ENCODE measurements around the gene UBE2I.
"Not testable (repeated sequence)": the region's sequence is repeated elsewhere in the genome, so short reads cannot be mapped to it uniquely, and the experiment has no call there.

UBE2I gene

DNA sequence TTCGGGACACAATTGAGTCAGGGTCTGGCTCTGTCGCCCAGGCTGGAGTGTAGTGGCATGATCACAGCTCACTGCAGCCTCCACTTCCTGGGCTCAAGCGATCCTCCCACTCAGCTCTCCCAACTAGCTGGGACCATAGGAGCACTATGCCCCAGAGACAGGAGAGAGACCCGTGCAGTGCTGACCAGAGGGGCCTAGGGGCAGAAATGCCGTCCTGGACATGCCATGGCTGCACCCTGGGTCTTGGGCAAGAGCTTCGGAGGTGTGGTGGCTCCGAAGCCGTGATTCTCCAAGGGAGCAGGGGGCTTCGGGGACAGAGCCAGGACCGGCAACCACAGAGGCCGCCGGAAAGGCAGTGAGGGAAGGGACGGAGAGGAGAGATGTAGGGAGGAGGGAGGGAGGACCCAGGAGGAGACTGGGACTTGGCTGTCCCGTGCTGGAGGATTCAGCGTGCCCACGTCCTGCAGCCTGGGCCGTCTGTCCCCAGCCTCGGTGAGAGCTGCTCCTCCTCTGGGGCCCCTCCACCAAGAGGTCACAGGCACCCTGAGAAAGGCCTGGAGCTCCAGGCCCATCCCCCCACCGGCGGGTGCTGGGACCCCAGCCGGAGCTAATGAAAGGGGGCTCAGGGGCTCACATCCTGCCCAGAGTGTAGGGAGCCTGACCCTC is 31.7 kb upstream of the UBE2I start:
- no peak for DNase-seq

DNA sequence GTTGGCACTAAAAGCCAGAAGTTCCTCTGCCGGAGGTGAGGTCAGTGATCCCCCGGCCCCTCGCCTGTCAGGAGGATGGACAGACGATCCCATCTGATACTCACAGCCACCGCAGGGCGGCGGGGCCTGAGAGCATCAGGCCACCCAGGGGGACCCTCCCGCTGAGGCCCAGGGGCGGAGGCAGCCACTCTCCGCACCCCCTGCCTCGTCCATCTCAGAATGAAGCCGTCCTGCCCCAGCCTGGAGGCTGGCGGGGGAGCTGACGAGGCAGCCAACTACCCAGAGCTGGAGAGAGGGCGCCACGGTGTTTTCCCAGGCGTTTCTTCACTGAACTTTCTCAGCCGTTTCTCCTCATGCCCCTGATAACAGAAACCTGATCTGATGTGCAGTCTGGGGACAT is 31.0 kb upstream of the UBE2I start:
- no peak for DNase-seq

DNA sequence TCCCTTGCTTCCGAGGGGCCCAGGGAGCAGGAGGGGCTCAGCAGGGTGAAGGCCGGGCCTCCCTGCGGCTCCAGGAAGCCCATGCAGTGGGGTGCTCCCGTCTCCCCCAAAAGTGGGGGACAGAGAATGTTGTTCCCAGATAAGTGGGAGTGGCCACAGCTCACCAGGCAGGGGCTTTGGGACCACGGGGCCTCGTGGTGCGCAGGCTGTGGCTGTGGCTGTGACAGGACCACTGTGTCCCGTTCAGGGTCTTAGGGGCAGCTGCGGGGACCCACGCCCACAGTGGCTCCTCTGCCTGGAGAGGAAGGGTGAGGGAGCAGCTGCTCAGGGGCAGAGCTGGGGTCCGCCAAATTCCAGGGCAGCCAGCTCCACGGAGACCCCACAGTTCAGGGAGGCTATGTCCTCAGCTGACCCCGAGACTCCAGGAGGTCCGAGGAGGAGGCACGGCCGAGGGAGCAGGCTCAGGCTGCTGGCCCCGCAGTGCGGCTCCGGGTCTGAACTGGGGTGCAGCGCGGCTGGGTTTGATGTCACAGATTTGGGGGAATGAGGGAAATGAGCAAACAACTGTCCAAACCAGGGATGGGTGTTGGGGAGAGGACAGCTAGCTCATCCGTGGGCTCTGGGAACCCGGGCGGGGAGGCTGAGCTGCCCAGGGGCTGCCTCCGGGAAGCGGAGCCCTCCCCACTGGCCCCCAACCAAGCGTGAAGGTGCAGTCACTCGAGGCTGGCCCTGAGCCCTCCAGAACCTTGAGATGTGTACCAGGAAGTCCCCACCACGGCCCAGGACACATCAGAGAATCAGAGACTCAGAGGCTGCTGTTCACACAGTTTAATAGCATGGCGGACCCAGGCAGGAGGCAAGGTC is 30.1 kb upstream of the UBE2I start:
- no peak for DNase-seq

DNA sequence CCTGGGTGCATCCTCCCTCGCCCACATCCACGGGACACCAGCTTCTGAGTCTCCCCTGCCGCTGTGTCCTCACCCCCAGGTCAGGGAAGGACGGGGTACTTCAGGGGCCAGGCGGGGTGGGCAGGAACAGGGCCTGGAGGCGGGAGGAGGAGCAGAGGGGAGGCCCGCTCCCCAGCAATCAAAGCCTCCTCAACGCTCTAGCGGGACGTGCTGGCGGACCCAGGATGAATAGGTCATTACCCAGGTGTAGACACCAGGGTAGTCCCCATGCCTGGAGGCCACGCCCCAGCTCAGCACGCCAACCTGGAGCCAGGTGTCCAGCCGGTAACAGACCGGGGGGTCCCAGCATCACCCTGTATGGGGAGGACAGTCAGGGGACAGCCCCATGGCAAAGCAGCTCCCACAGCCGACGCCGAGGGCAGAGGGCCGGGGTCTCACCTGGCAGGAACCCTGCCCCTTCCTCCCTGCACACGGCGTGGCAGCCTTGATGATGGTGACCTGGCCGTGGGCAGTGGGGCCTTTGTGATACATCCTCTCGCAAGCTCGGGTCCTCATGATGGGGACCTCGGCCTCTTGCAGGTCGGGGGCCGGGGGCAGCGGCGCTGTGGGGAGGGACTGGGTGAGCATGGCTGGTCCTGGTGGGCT is 29.4 kb upstream of the UBE2I start:
- DNase-seq: no peak

DNA sequence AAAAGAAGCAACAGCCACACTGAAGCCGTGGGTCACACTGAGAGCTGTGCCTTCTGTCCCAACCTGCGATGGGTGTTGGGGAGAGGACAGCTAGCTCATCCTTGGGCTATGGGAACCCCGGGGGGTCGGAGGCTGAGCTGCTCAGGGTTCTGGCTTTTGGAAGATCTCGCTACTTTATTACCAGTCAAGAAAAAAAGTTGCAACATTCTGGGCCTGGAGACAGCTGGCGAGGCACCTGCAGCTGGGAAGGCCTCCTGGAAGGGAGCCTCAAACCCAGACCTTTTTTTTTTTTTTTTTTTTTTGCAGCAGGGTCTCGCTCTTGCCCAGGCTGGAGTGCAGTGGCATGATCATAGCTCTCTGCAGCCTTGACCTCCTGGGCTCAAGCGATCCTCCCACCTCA is 28.7 kb upstream of the UBE2I start:
- no peak for DNase-seq

DNA sequence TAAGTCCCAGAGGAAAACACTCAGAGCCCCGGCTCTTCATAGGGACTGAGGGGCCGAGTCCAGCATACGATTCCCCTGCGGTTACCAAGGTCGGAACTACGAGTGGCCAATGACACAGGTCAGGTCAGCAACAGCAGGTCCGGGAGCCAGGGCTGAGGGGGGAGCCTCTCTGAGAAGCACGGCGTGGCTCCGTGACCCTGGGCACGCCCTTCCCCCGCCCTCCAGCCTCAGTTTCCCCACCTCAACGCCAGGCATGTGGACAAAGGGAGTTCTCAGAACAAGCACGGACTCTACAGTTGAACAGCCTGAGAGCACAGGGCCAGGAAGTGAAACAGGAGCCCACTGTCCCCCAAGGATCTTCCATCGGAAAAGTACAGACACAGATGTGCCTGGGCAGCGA is 27.9 kb upstream of the UBE2I start:
- DNase-seq: no peak

DNA sequence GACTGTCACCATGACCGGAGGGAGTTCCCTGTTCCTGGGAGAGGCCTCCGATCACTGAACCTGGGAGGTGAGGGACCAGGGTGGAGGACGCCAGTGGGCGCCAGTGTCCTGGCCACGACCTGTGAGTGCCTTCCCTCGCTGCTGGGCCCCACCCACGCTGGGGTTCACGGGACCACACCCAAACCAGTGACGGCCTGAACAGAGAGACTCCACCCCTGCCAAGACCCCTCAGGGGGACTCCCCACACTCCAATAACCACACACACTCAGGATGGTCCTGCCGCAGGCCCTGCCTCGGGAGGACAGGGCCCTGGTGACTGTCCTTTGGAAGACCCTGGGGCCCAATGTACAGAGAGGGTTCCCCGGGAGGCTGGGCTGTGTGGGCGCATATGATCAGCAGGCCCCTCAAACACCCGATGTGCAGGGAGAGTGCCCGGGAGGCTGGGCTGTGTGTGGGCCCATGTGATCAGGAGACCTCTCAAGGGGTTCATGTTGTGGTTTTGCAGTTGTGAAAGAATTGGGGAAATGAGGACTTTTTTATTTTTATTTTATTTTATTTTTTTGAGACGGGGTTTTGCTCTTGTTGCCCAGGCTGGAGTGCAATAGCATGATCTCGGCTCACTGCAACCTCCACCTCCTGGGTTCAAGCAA is 27.0 kb upstream of the UBE2I start:
- DNase-seq: no peak

DNA sequence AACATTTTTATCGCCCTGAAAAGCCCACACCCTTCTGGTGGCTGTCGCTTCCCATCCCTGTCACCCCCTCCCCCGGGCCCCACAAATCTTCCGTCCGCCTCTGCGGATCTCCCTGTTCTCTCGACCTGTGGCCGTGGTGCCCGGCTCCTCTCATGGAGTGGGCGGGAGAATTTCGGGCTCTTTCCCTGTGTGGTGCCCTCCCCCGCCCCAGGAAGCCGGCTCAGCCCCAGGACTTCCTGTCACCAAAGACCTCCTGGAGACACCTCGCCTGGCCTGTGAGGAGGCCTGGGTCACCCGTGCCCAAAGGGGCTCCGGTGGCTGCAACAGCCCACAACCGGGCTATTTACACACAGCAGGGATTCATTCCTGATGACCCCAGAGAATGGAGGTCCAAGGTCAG is 26.1 kb upstream of the UBE2I start:
- DNase-seq: no peak

DNA sequence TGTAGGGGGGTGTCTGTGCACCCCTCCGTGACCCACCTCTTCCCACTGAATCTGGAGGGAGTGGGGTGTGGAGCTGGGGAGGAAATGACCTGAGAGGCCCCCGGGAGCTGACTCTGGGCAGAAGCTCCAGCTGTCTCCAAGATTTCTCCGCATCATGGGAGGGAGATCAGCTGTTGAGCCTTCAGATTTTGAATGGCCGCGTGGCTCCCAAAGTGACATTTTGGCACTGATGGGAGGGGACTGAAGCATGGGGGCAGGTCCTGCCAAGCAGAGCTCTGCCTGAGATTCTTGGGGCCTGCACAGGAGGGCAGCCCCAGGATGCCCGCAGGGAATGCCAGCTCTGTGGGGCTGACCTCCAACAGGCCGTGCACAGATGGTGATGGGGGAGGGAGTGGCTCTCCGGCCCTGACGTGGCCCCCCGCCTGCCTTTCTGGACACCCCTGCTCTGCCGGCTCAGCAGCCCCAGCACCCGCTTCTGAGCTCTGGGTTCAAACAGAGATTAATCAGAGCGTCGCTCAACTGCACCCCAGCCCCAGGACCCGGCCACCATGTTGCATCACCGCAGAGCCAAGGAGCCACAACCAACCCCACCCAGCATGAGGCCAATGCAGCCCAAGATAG is 25.3 kb upstream of the UBE2I start:
- DNase-seq: no peak

DNA sequence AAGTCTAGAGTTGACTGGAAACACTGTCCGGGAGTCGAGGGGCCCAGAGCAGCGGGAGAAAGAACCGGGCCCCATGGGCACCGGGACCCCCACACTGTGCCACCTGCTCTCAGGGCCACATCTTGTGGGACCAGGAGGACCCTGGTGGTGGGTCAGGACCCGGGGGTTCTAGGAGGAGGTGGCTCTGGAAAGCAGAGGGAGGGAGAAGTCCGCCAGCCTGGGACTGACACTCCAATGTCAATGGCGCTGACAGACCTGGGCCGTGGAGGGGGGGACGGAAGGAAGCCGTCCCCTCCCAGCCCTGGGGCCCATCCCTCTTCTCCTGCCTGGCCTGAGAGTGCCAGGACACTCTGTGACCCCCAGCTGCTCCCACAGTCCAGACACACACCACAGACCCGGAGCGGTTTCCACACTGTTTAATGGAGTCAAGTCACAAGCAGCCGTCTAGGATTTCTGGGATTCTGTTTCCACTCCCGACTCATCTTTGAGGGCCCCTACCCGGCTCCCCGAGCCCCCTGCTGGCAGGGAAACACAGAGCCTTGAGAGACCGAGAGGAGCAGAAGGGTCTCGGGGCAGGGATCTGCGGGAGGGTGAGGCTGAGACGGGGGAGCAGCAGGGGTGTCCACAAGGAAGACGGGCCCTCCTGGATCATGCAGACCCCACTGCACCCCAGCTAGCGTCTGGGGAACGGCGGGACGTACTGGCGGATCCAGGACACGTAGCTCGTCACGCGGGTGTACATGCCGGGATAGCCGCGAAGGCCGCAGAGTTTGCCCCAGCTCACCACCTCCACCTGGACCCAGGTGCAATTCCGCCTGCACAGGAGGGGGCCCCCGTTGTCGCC is 23.5 kb upstream of the UBE2I start:
- DNase-seq: no peak

DNA sequence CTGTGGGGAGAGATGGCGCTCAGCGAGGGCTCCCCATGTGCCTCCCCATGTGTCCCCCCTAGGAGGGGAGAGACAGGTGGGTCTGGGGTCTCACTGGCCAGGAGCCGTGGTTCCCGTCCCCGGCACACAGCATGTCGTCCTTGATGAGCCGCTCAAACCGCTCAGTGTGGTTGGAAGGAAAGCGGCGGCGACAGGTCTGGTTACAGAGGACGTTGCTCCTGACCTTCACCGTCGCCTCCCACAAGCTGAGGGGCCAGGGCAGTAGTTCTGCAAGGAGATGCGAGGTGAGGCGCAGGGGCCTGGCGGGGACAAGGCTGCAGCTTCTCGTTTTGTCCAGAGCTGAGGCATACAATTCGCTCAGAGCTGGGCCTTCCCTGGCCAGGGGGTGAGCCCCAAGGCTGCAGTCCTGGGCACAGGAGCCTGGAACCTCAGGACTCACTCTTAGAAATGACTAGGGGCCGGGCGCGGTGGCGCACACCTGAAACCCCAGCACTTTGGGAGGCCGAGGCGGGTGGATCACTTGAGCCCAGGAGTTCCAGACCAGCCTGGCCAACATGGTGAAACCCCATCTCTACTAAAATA is 22.8 kb upstream of the UBE2I start:
- no peak for DNase-seq

DNA sequence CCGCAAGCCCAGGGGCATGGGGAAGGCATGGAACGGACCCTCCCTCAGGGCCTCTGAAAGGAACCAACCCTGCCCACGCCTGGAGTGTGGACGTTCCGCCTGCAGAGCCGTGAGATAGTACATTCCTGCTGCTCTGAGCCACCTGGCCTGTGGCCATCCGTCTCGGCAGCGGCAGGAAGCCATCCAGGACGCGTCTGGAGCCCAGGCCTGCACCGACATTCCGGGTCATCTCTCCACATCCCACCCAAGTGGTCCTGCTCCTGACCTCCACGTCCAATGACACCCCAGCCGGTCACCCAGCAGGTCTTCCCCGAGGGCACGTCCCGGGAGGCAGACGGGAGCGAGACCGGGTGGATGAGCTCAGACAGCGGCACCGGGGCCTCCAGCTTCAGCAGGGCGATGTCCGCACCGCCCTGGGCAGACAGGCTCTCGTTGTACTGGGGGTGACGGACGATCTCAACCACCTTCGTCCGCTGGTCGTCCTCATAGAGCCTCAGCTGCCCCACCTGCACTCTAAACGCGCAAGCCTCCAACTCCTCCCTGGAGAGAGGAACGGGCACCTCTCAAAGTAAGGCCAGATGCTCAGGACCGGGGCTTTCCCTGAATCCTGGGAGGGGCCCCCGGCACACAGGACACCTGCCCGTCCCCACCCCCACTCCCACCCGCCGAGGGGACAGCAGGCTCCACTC is 21.3 kb upstream of the UBE2I start:
- DNase-seq: no peak

DNA sequence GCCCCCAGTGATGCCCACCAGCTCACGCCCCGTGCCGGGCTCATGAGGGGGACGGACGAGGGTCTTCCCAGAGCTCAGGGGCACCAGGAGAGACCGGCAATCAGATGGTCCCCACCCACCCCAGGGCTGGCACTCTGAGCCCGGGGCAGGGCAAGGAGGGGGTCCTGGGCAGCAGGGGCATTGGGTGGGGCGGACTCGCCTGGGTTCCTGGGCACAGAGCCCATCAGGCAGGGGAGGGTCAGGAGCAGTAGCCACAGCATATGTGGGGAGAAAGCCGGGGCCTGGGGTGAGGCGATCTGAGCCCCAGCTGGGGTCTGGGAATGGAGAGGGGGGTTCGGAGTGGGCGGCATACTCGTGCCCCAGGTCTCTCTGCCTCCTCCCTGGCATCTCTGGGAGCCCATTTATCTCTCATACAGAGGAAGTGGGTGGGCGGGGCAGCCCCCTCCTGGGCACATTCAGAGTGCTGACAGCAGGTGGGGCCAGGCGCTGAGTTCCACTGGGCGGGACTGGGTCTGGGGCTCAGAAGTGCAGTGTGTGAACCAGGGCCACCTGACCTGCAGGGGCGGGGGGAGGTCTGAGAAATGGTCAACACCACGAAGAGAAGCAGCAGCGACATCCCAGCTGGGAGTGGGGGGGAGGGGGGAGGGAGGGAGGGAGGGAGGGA is 20.5 kb upstream of the UBE2I start:
- DNase-seq: no peak

DNA sequence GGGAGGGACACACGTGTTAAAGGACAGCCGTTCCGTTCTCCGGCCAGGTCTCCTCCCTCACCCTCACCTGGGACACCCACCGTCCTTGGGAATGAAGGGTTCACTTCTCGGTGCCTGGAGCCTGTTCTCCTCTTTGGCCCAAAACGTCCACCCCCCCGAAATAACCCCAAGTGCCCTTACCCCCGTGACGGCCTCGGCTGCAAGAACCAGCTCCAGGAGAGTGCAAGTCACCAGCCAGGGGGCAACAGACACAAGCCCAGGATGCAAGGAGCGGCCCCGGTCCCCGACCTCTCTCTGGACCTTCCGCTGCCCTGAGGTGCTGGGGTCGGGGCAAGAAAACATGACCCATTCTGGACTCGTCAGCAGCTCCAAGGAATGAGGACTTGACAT is 20.0 kb upstream of the UBE2I start:
- no peak for DNase-seq

DNA sequence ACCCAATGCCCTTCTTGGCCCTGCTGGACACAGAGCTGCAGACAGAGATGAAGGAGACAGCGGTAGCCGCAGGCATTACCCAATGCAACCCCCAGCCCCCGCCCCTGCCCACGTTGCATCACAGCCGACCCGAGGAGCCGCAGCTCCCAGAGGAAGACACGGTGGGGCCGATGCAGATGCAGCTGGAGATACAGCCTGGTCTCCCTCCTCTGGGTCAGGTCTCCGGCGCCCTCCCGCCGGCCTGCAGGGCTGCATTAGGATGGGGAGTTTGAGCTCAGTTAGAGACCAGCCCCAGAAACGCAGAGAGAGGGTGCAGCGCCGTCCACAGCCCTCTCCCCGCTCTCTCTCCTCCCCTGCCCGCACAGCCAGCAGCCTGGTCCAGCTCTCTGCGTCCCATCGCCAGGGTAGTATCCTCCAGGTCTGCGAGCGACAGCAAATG is 19.4 kb upstream of the UBE2I start:
- no peak for DNase-seq

DNA sequence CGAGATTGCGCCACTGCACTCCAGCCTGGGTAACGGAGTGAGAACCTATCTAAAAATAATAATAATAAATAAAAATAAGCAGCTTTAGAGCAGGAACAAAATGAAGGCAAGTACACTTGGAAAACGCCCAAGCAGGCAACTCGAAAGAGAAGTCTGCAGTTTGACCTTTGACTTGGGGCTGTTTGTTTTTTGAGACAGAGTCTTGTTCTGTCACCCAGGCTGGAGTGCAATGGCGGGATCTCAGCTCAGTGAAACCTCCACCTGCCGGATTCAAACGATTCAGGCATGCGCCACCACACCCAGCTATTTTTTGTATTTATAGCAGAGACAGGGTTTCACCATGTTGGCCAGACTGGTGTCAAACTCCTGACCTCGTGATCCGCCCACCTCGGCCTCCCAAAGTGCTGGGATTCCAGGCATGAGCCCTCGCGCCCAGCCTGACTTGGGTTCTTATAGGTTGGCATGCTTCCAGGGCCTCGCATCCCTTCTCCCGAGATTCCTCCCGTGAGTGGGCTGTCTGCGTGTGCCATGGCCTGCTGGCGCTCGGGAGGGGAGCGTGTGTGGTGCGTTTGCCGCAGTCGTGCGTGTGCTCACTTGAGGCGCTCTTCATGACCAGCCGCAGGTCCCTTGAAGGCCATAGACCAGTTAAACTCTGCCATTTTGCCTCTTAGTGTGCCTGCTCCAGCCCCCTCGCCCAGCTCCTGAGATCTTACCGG is 18.4 kb upstream of the UBE2I start:
- no peak for DNase-seq

DNA sequence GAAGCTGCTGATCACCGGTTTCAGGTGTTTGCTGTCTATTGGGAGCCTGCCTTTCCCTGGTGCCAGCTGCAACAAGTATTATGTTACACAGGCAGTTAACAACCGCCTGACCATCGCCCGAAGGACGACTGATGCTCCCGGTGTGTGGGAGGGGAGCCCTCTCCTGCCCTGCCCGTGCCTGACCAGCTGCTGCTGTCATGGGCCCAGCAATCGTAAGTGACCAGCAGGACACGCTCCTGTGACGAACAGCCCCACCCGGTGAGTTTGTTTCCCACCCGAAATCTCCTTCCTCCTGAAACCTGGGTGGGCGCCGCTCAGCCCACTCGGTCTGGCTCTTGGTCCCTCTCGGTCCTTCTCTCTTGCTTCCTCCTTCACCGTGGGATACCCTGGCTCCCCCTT is 17.9 kb upstream of the UBE2I start:
- DNase-seq: no peak

DNA sequence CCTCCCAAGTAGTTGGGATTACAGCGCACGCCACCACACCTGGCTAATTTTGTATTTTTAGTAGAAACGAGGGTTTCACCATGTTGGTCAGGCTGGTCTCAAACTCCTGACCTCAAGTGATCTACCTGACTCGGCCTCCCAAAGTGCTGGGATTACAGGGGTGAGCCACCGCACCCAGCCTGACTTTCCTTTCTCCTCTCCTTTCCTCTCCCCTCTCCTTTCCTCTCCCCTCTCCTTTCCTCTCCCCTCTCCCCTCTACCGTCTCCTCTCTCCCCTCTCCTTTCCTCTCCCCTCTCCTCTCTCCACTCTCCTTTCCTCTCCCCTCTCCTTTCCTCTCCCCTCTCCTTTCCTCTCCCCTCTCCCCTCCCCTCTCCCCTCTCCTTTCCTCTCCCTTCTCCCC is 17.2 kb upstream of the UBE2I start:
- DNase-seq: not testable (repeated sequence)

DNA sequence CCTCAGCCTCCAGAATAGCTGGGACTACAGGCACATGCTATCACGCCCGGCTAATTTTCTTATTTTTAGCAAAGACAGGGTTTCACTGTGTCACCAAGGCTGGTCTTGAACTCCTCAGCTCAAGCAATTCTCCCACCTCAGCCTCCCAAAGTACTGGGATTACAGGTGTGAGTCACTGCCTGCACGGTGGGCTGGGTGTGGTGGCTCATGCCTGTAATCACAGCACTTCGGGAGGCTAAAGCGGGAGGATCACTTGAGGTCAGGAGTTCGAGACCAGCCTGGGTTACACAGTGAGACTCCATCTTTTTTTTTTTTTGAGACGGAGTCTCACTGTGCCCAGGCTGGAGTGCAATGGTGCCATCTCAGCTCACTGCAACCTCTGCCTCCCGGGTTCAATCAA is 16.6 kb upstream of the UBE2I start:
- not testable (repeated sequence) for DNase-seq
